22Rv1 (cell line): ENCODE measurements around the gene SMCO2.

Experiments
- H3K27ac ChIP-seq: fragments of 450-650 bp; 2 replicates; pipeline ENCODE4 v1.5.1; 2017
- CTCF ChIP-seq: fragments of 450-650 bp; IDR thresholded peaks from 2 replicates; pipeline ENCODE4 v1.5.1; 2017; ENCODE audit warnings: mild to moderate bottlenecking
- ZFX ChIP-seq: fragments of 450-650 bp; IDR thresholded peaks from 2 replicates; pipeline ENCODE4 v1.6.1; 2017; ENCODE audit warnings: antibody characterized with exemption, borderline replicate concordance

Gene SMCO2

DNA sequence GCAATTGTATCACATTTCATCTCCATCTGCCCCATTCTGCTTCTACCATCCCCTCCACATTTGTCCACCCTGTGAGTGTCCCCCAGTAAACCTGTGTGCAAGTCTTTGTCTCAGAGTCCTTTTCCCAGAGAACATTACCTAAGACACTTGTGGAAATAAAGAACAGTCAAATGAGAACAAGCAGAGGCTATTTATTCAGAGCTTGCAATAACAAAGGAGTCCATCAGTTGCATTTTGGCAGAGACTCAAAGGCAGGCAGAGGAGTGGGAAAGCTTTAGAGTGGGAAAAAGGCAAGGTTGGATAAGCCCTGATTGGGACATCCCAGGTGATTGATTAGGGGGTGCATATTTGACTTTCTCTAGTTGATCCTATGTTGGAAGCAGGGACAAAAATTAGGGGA, 59.2 kb downstream of the SMCO2 start:
- no peak overlapping the region for H3K27ac ChIP-seq
- no peak for TF ChIP-seq ZFX
- no peak for TF ChIP-seq CTCF

- no peak overlapping the region for H3K27ac ChIP-seq
- no peak for TF ChIP-seq CTCF
- TF ChIP-seq ZFX = no peak
Observed at GRCh38 chr12:27506645-27507189, 60.2 kb downstream of the SMCO2 start.

DNA sequence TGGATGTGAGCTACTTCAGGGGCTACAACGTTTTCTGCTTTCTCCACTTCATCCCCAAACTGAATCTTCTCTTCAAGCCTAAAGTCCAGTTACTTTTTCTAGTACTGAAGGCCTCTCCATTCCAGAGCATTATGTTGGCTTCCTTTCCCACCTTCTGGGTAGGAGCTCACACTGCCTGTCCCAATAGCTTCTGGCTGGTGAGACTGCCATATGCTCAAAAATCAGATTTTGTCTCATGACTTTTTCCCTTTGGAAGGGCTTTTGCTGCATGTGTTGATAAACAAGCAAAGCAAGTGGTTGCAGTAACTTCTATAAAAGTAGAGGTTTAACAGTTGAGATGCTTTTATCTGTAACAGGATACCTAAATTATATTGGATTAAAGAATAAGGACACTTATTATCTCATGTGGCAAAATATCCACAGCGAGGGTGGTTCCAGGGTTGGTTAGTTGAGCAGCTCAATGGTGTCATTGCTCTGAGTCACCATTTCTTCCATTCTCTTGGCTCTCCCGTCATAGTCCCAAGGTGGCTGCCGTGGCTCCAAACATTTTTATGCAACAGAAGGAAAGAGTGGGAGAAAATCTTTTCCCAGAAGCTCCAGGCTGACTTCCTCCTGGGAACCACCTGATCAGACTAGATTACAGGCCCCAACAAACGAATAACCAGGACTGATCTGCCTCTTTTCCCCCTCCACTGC, 62.3 kb downstream of the SMCO2 start:
- TF ChIP-seq CTCF (no peak), ZFX (no peak)
- no peak overlapping the region for H3K27ac ChIP-seq

- H3K27ac ChIP-seq = no peak overlapping the region
Observed at GRCh38 chr12:27511031-27511722, 64.6 kb downstream of the SMCO2 start.

GRCh38 chr12:27511723-27512045, 65.1 kb downstream of the SMCO2 start:
- no peak for TF ChIP-seq CTCF
- TF ChIP-seq ZFX = no peak
- no peak overlapping the region for H3K27ac ChIP-seq

More at GRCh38 chr12:27511031-27511722, 64.6 kb downstream of the SMCO2 start:
- TF ChIP-seq ZFX (no peak), CTCF (no peak)

DNA sequence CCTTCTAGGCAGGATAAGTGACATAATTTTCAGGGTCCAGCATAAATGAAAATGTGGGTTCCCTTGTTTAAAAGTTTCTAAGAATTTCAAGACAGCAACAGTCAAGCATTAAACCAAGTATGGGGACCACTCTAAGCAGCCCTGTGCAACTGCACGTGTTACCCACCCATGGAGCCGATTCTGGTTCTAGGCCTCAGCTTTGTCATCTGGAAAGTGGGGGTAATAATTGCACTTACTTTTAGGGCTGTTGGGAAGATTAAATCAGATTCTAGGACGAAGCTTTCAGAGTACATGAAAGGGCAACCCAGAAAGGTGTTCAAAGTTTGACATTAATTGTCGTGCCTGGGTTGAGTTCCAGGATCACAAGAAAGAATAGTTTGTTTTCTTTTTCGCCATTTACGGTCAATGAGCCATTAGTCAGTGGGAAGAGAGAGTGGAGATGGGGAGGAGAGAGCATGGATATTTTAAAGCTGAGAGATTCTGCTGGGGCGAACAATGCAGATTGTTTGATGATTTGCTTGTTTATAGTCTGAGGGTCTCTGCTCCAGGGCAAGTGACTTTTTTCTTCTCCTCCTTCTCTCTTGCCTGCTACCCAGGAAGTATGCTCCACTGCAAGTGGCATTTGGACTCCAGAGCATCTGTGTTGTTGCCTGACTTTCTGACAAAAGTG, 66.8 kb downstream of the SMCO2 start:
- H3K27ac ChIP-seq = no peak overlapping the region
- TF ChIP-seq ZFX (no peak), CTCF (no peak)
